C4-2B (cell line): ENCODE results near the gene DLGAP1.

Experiments
- CTCF ChIP-seq: fragments of 450-650 bp; conservative IDR thresholded peaks from 2 replicates; pipeline ENCODE4 v1.5.1; 2017; ENCODE audit warnings: mild to moderate bottlenecking
- ZFX ChIP-seq: fragments of 450-650 bp; IDR thresholded peaks from 2 replicates; pipeline ENCODE4 v1.6.1; 2017

- no peak for TF ChIP-seq CTCF
- no peak for TF ChIP-seq ZFX
Measured at GRCh38 chr18:3842844-3843243, 612.3 kb downstream of the DLGAP1 start.
